HepG2 (cell line): ENCODE results near the gene PLP1. TPM values are rescaled to one million over a fixed set of nuclear protein-coding genes. Genes with fewer than 3 reads are reported as not detected.

ENCODE experiments used
- ATAC-seq: fragments of 200-7000 bp; cut with Tn5 transposase; 3 replicates; pipeline ENCODE4 v1.9.1; 2020; ENCODE audit warnings: mild to moderate bottlenecking, moderate library complexity
- BruUV-seq: library from RNA; stranded (reverse); fragments of 400-500 nt; replicated peaks from 2 replicates; lab custom pipeline; 2021; lab: Mats Ljungman, UMichigan
- CTCF ChIA-PET: fragments of 300-600 bp; formaldehyde crosslinking; extraction: SDS; loops from one replicate; lab custom pipeline; 2021; ENCODE audit warnings: low total read pairs, inconsistent platforms, low intra/inter-chr PET ratio; lab: Yijun Ruan, JAX
- POLR2A ChIA-PET: fragments of 350-600 bp; sonication (Branson Sonifier 250); formaldehyde crosslinking; loops from one replicate; lab custom pipeline; 2020; ENCODE audit warnings: antibody characterized with exemption, inconsistent platforms; lab: Yijun Ruan, JAX
- DNase-seq: peaks from one replicate; pipeline ENCODE4 v3.0.0-alpha.2; 2015; ENCODE audit warnings: low spot score
- FAIRE-seq: peaks from 3 replicates; lab custom pipeline; 2011; peaks lifted over from hg19 to GRCh38; lab: Jason Lieb, UNC
- H2AFZ ChIP-seq: one replicate; pipeline ENCODE4 v1.6.1; 2011; ENCODE audit warnings: low read length, inconsistent platforms
- H3K27ac ChIP-seq: fragments of 300-600 bp; 3 replicates; pipeline ENCODE4 v1.8.0; 2011; ENCODE audit warnings: mixed run types, mild to moderate bottlenecking, mixed read lengths, low read length, inconsistent platforms; ENCODE audit not compliant: insufficient read depth; ENCODE audit errors: extremely low read length
- H3K27me3 ChIP-seq, 2 experiments: fragments of 200-600 bp in 1 of 2; 2 replicates in 1 of 2; 3 replicates in 1 of 2; pipeline versions ENCODE4 v1.6.0 to v1.8.0; 2011; ENCODE audit warnings: low read length in 2 of 2, mild to moderate bottlenecking in 2 of 2, moderate library complexity in 2 of 2, inconsistent platforms in 1 of 2; ENCODE audit not compliant: insufficient read depth in 2 of 2, control insufficient read depth in 1 of 2
- H3K36me3 ChIP-seq, 2 experiments: fragments of 200-600 bp in 1 of 2; replicated peaks in 1 of 2; 2 replicates in 1 of 2; 3 replicates in 1 of 2; pipeline versions ENCODE4 v1.5.1 to v1.8.0; 2011; ENCODE audit warnings: low read length in 2 of 2, inconsistent platforms in 1 of 2; ENCODE audit not compliant: insufficient read depth in 2 of 2, control insufficient read depth in 1 of 2
- H3K4me1 ChIP-seq: 2 replicates; pipeline ENCODE4 v1.5.1; 2012; ENCODE audit warnings: low read length, inconsistent platforms; ENCODE audit not compliant: insufficient read depth
- H3K4me2 ChIP-seq: 2 replicates; pipeline ENCODE4 v1.6.0; 2011; ENCODE audit warnings: low read depth, low read length, inconsistent platforms
- H3K4me3 ChIP-seq, 3 experiments: fragments of 200-600 bp in 1 of 3; sonication (generic), shearing (Covaris generic) in 1 of 3; replicated peaks in 1 of 3; 2 replicates each; pipeline ENCODE4 v1.5.1; 2011 to 2016; ENCODE audit warnings: low read length in 3 of 3, inconsistent platforms in 2 of 3, low read depth in 2 of 3, mild to moderate bottlenecking in 2 of 3, control low read depth in 1 of 3, mixed read lengths in 1 of 3; ENCODE audit not compliant: insufficient read depth in 1 of 3
- H3K79me2 ChIP-seq: one replicate; pipeline ENCODE4 v1.6.1; 2011; ENCODE audit warnings: low read length, inconsistent platforms; ENCODE audit not compliant: insufficient read depth
- H3K9ac ChIP-seq: 2 replicates; pipeline ENCODE4 v1.6.0; 2011; ENCODE audit warnings: mild to moderate bottlenecking, low read depth, low read length, inconsistent platforms; ENCODE audit not compliant: insufficient read depth
- H3K9me3 ChIP-seq: 2 replicates; pipeline ENCODE4 v1.5.1; 2012; ENCODE audit warnings: mild to moderate bottlenecking, low read length
- H4K20me1 ChIP-seq: 2 replicates; pipeline ENCODE4 v1.6.0; 2011; ENCODE audit warnings: inconsistent platforms, mild to moderate bottlenecking, low read length, moderate library complexity; ENCODE audit not compliant: insufficient read depth
- IKZF5 ChIP-seq: IDR thresholded peaks from 2 replicates; pipeline ENCODE4 v1.6.1; 2018; ENCODE audit warnings: missing genetic modification reagents, mild to moderate bottlenecking, missing compliant biosample characterization
- MBNL3 ChIP-seq: fragments of 250-450 bp; sonication (Bioruptor Pico); conservative IDR thresholded peaks from 2 replicates; pipeline ENCODE4 v1.8.0; 2022; ENCODE audit warnings: mild to moderate bottlenecking, inconsistent platforms
- MLLT10 ChIP-seq: sonication (generic); formaldehyde crosslinking; IDR thresholded peaks from 2 replicates; pipeline ENCODE4 v1.4.0; 2020; ENCODE audit warnings: missing genetic modification reagents
- NCOR1 ChIP-seq: fragments of 200-600 bp; sonication (generic); IDR thresholded peaks from 2 replicates; pipeline ENCODE4 v1.7.0; 2017; ENCODE audit warnings: antibody characterized with exemption, low read length, borderline replicate concordance
- PAWR ChIP-seq: sonication (generic); formaldehyde crosslinking; IDR thresholded peaks from 2 replicates; pipeline ENCODE4 v1.4.0; 2020; ENCODE audit warnings: missing genetic modification reagents, mild to moderate bottlenecking, borderline replicate concordance
- PHF8 ChIP-seq: sonication (generic); formaldehyde crosslinking; IDR thresholded peaks from 2 replicates; pipeline ENCODE4 v1.5.0; 2020; ENCODE audit warnings: missing genetic modification reagents
- TAF15 ChIP-seq: fragments of 200-400 bp; formaldehyde crosslinking; IDR thresholded peaks from one replicate; pipeline ENCODE4 v1.6.1; 2018; ENCODE audit warnings: mild to moderate bottlenecking, low read depth, low read length; ENCODE audit not compliant: poor library complexity, severe bottlenecking
- TARDBP ChIP-seq: sonication (generic); formaldehyde crosslinking; IDR thresholded peaks from 2 replicates; pipeline ENCODE4 v1.8.0; 2022; ENCODE audit warnings: mild to moderate bottlenecking, missing genetic modification reagents
- TERF1 ChIP-seq: sonication (generic); formaldehyde crosslinking; IDR thresholded peaks from 2 replicates; pipeline ENCODE4 v1.8.0; 2022; ENCODE audit warnings: mild to moderate bottlenecking, missing genetic modification reagents, moderate library complexity
- ZBTB43 ChIP-seq: sonication (generic); formaldehyde crosslinking; conservative IDR thresholded peaks from 2 replicates; pipeline ENCODE4 v1.4.0; 2020; ENCODE audit warnings: missing genetic modification reagents
- ZEB1 ChIP-seq: IDR thresholded peaks from 2 replicates; pipeline ENCODE4 v1.6.1; 2012; ENCODE audit warnings: mild to moderate bottlenecking, low read depth, inconsistent platforms; ENCODE audit not compliant: insufficient replicate concordance
- ZNF543 ChIP-seq: sonication (generic); formaldehyde crosslinking; IDR thresholded peaks from 2 replicates; pipeline ENCODE4 v1.4.0; 2020; ENCODE audit warnings: mild to moderate bottlenecking, missing genetic modification reagents
- ZNF563 ChIP-seq: sonication (generic); formaldehyde crosslinking; IDR thresholded peaks from 2 replicates; pipeline ENCODE4 v1.8.0; 2022; ENCODE audit warnings: mild to moderate bottlenecking, moderate library complexity, missing genetic modification reagents
- ZNF891 ChIP-seq: sonication (generic); formaldehyde crosslinking; IDR thresholded peaks from 2 replicates; pipeline ENCODE4 v1.5.0; 2020; ENCODE audit warnings: mild to moderate bottlenecking, missing genetic modification reagents
- ZSCAN25 ChIP-seq: sonication (generic); formaldehyde crosslinking; IDR thresholded peaks from 2 replicates; pipeline ENCODE4 v1.8.0; 2022; ENCODE audit warnings: mild to moderate bottlenecking, missing genetic modification reagents
- WGBS: methylation state at CpG from one replicate; pipeline ENCODE4 v1.1.6; 2017; ENCODE audit warnings: low lambda C conversion rate; 5-methylcytosine and 5-hydroxymethylcytosine counted together
- in situ Hi-C: cut with HindIII; loops from 2 replicates; pipeline ENCODE4 v1.10.0; 2017; ENCODE audit warnings: low pct_unique_long_range_greater_than_20kb; ENCODE audit not compliant: extremely low pct_ligation_motif_present
- intact Hi-C: fragments of 100-400 bp; cut with micrococcal nuclease; formaldehyde crosslinking; loops from one replicate; pipeline ENCODE4 v1.10.0; 2022; ENCODE audit not compliant: unreplicated experiment
- polyA plus RNA-seq, 8 experiments: library from polyadenylated mRNA; depleted of rRNA in 3 of 8; stranded (reverse) in 7 of 8; unstranded in 1 of 8; fragments of >200 nt; fragmentation: Illumina TruSeq in 4 of 8; extraction: Trizol in 4 of 8; gene quantifications; 2 replicates each; pipeline versions ENCODE4 v1.2.1 to v1.2.3, GENCODE V29; 2011 to 2016; ENCODE audit warnings: low read depth in 4 of 8, missing spikeins in 1 of 8, mixed read lengths in 1 of 8; ENCODE audit not compliant: insufficient read depth in 1 of 8
- total RNA-seq, 5 experiments: library from RNA; depleted of rRNA; stranded (reverse); fragments of >200 nt; fragmentation: Illumina TruSeq; extraction: Trizol; gene quantifications; 2 replicates each; pipeline ENCODE4 v1.2.3, GENCODE V29; 2016; ENCODE audit warnings: low read depth in 1 of 5

The PLP1 gene
- total and polyA plus RNA-seq, 2 of the 13 experiments (the other 11 are each of a cell fraction or from before 2014, with no cell fraction given): 0.15 to 0.27 TPM

GRCh38 chrX:103783971-103784370 lies 7.3 kb downstream of the PLP1 start:
- ATAC-seq (no peak), FAIRE-seq (no peak), DNase-seq (no peak)
- in situ Hi-C loops: no loop called here
- Histone ChIP-seq H3K4me3 (no peak overlapping the region), H3K27ac (no peak overlapping the region), H4K20me1 (no peaks in the 10 kb centered on the region), H3K4me1 (no peaks in the 10 kb centered on the region), H3K36me3 (no peaks in the 10 kb centered on the region), H3K9ac (no peak overlapping the region), H3K4me2 (no peak overlapping the region), H3K27me3 (peaks cover 0 to 1% of the 10 kb centered on the region in 2 experiments; a peak in 1 of 5 replicates), H3K79me2 (no peaks in the 10 kb centered on the region), H3K9me3 (no peaks in the 10 kb centered on the region), H2AFZ (no peak overlapping the region)
- intact Hi-C loops: no loop called here
- BruUV-seq: no TSS peak
- WGBS: 0% methylated on average over 2 of the region's 2 CpGs
- POLR2A ChIA-PET: no interaction called here
- CTCF ChIA-PET: no interaction called here
- no peak for TF ChIP-seq ZNF563 (CRISPR knock-in tag)
- no peak for TF ChIP-seq ZEB1
- TF ChIP-seq PHF8 (CRISPR knock-in tag): no peak
- no peak for TF ChIP-seq ZSCAN25 (CRISPR knock-in tag)
- TF ChIP-seq ZNF543: no peak
- no peak for TF ChIP-seq TAF15
- TF ChIP-seq ZNF891 (CRISPR knock-in tag): no peak
- no peak for TF ChIP-seq NCOR1
- no peak for TF ChIP-seq MBNL3 (CRISPR knock-in tag)
- no peak for TF ChIP-seq ZBTB43 (CRISPR knock-in tag)
- no peak for TF ChIP-seq PAWR
- TF ChIP-seq IKZF5: no peak
- no peak for TF ChIP-seq TERF1 (CRISPR knock-in tag)
- no peak for TF ChIP-seq MLLT10
- TF ChIP-seq TARDBP (CRISPR knock-in tag): no peak
